GM18511 (cell line): Measurements from ENCODE around the gene FERMT1.
"Not testable (repeated sequence)": the region's sequence is repeated elsewhere in the genome, so short reads cannot be mapped to it uniquely, and the experiment has no call there.

ENCODE experiments used
- ATAC-seq: cut with Tn5 transposase; IDR thresholded peaks from one replicate; pipeline ENCODE4 v1.9.1; 2021; ENCODE audit warnings: mild to moderate bottlenecking, moderate library complexity; ENCODE audit not compliant: unreplicated experiment

FERMT1 gene

GRCh38 chr20:6070829-6071695, 51.8 kb downstream of the FERMT1 start:
- ATAC-seq: no peak

- no peak for ATAC-seq
These were observed 53.2 kb downstream of the FERMT1 start for GRCh38 chr20:6069669-6070068.

GRCh38 chr20:6067763-6068318, 55.0 kb downstream of the FERMT1 start:
- no peak for ATAC-seq

- ATAC-seq: no peak
These were observed 56.2 kb downstream of the FERMT1 start for GRCh38 chr20:6066582-6066981.

GRCh38 chr20:6061544-6061943, 61.3 kb downstream of the FERMT1 start:
- ATAC-seq: no peak

- ATAC-seq: no peak
These were observed 62.6 kb downstream of the FERMT1 start for GRCh38 chr20:6060213-6060612.

- no peak for ATAC-seq
These were observed 64.0 kb downstream of the FERMT1 start for GRCh38 chr20:6058684-6059295.

GRCh38 chr20:6057691-6058090, 65.1 kb downstream of the FERMT1 start:
- ATAC-seq: no peak

- ATAC-seq: no peak
These were observed 65.7 kb downstream of the FERMT1 start for GRCh38 chr20:6057139-6057538.

- no peak for ATAC-seq
These were observed 66.8 kb downstream of the FERMT1 start for GRCh38 chr20:6055981-6056569.

GRCh38 chr20:6055161-6055783, 67.6 kb downstream of the FERMT1 start:
- ATAC-seq: no peak

- ATAC-seq: not testable (repeated sequence)
These were observed 68.2 kb downstream of the FERMT1 start for GRCh38 chr20:6054689-6055051.

- no peak for ATAC-seq
These were observed 68.8 kb downstream of the FERMT1 start, which contains the start of gene LRRN4 for GRCh38 chr20:6053776-6054688. TSS of gene LRRN4 (minus strand) at chr20:6054060. CDS start at chr20:6052799, 1,261 bp downstream.

- ATAC-seq: no peak
These were observed 69.6 kb downstream of the FERMT1 start for GRCh38 chr20:6053064-6053775.

- ATAC-seq: no peak
These were observed 71.3 kb downstream of the FERMT1 start for GRCh38 chr20:6051505-6051904.

- ATAC-seq: no peak
These were observed 74.4 kb downstream of the FERMT1 start for GRCh38 chr20:6048391-6048790.

GRCh38 chr20:6046432-6046831, 76.4 kb downstream of the FERMT1 start:
- no peak for ATAC-seq

GRCh38 chr20:6045566-6045965, 77.3 kb downstream of the FERMT1 start:
- no peak for ATAC-seq

- ATAC-seq: no peak
These were observed 78.7 kb downstream of the FERMT1 start for GRCh38 chr20:6044115-6044514.
